HEK293 (cell line): ENCODE measurements around the gene PDCD4.

Experiments
- CTCF ChIA-PET: fragments of 350-600 bp; formaldehyde crosslinking; extraction: SDS; loops from one replicate; lab custom pipeline; 2021; ENCODE audit warnings: antibody characterized with exemption; lab: Yijun Ruan, JAX
- POLR2A ChIA-PET: fragments of 300-600 bp; formaldehyde crosslinking; extraction: SDS; loops from one replicate; lab custom pipeline; 2020; ENCODE audit warnings: antibody characterized with exemption, inconsistent platforms; lab: Yijun Ruan, JAX
- H3K27ac ChIP-seq: fragments of 200-500 bp; sonication (Bioruptor generic); 2 replicates; pipeline ENCODE4 v1.5.1; 2014; ENCODE audit warnings: low read depth, low read length, control low read depth, inconsistent platforms; ENCODE audit errors: extremely low read depth
- H3K36me3 ChIP-seq, 2 experiments: fragments of 200-500 bp in 1 of 2; sonication (Bioruptor generic) in 1 of 2; 1 replicate in 1 of 2; 2 replicates in 1 of 2; pipeline ENCODE4 v1.5.1; 2014 to 2017; ENCODE audit warnings: inconsistent platforms in 2 of 2, low read length in 2 of 2; ENCODE audit not compliant: control insufficient read depth in 2 of 2, insufficient read depth in 1 of 2
- H3K4me1 ChIP-seq: fragments of 200-500 bp; sonication (Bioruptor generic); 2 replicates; pipeline ENCODE4 v1.5.1; 2014; ENCODE audit warnings: mild to moderate bottlenecking, low read length, inconsistent platforms; ENCODE audit not compliant: control insufficient read depth, insufficient read depth
- H3K4me3 ChIP-seq: 2 replicates; pipeline ENCODE4 v1.5.1; 2011; ENCODE audit warnings: low read depth, mild to moderate bottlenecking, control low read depth, low read length, moderate library complexity
- H3K9me3 ChIP-seq: fragments of 200-500 bp; sonication (Bioruptor generic); 2 replicates; pipeline ENCODE4 v1.5.1; 2014; ENCODE audit warnings: low read depth, low read length, inconsistent platforms; ENCODE audit not compliant: control insufficient read depth, insufficient read depth
- HOXC10 ChIP-seq: sonication (generic); formaldehyde crosslinking; IDR thresholded peaks from 2 replicates; pipeline ENCODE4 v1.8.1; 2023; ENCODE audit warnings: mild to moderate bottlenecking, missing genetic modification reagents
- OSR2 ChIP-seq: fragments of 450-650 bp; formaldehyde crosslinking; IDR thresholded peaks from 2 replicates; pipeline ENCODE4 v1.5.1; 2016; ENCODE audit warnings: missing biosample characterization, missing genetic modification characterization
- WT1 ChIP-seq: fragments of 450-650 bp; formaldehyde crosslinking; IDR thresholded peaks from 2 replicates; pipeline ENCODE4 v1.5.1; 2016; ENCODE audit warnings: missing biosample characterization, missing genetic modification characterization
- ZBTB7A ChIP-seq: fragments of 450-650 bp; formaldehyde crosslinking; IDR thresholded peaks from 2 replicates; pipeline ENCODE4 v1.5.1; 2016; ENCODE audit warnings: low read depth, missing biosample characterization, missing genetic modification characterization
- ZNF10 ChIP-seq: fragments of 450-650 bp; formaldehyde crosslinking; IDR thresholded peaks from 2 replicates; pipeline ENCODE4 v1.5.1; 2017; ENCODE audit warnings: missing biosample characterization, missing genetic modification characterization
- ZNF133 ChIP-seq: fragments of 450-650 bp; formaldehyde crosslinking; IDR thresholded peaks from 2 replicates; pipeline ENCODE4 v1.5.1; 2016; ENCODE audit warnings: missing biosample characterization, missing genetic modification characterization
- ZNF354C ChIP-seq: fragments of 450-650 bp; formaldehyde crosslinking; IDR thresholded peaks from 2 replicates; pipeline ENCODE4 v1.5.1; 2016; ENCODE audit warnings: missing biosample characterization, missing genetic modification characterization, low read depth, borderline replicate concordance
- ZNF544 ChIP-seq: fragments of 450-650 bp; formaldehyde crosslinking; IDR thresholded peaks from 2 replicates; pipeline ENCODE4 v1.5.0; 2017; ENCODE audit warnings: missing biosample characterization, missing genetic modification characterization
- ZNF548 ChIP-seq: fragments of 450-650 bp; formaldehyde crosslinking; IDR thresholded peaks from 2 replicates; pipeline ENCODE4 v1.5.1; 2016; ENCODE audit warnings: missing biosample characterization, missing genetic modification characterization
- ZNF707 ChIP-seq: fragments of 450-650 bp; formaldehyde crosslinking; IDR thresholded peaks from 2 replicates; pipeline ENCODE4 v1.5.1; 2016; ENCODE audit warnings: missing biosample characterization, missing genetic modification characterization
- TF ChIP-seq, protein P1 (sequence below): fragments of 450-650 bp; formaldehyde crosslinking; IDR thresholded peaks from 2 replicates; pipeline ENCODE4 v1.5.1; 2016; ENCODE audit warnings: missing biosample characterization, missing genetic modification characterization

Gene PDCD4

DNA sequence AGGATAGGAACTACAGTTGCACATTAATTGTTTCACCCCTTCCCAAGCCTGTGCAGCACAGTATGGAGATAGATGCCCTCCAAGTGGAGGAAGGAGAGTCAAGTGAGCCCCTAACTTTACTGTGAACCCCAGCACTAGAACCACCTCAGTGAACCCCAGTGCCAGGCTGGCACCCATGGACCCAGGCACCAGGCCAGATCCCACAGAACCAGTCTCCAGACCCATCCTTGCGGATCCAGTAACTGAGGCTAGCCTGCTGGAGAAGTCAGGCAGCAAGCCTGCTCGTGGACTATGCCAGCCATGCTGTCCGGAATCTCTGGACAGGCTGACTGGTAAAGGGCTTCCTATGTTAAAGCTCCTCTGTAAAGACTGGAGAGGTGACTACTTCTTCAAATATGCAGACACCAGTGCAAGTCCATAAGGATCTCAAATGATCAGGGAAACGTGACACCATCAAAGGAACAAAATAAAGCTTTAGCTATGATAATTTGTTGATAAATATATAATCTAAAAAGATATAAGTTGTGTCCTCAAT lies 75.4 kb downstream of the PDCD4 start:
- TF ChIP-seq, protein P1, sequence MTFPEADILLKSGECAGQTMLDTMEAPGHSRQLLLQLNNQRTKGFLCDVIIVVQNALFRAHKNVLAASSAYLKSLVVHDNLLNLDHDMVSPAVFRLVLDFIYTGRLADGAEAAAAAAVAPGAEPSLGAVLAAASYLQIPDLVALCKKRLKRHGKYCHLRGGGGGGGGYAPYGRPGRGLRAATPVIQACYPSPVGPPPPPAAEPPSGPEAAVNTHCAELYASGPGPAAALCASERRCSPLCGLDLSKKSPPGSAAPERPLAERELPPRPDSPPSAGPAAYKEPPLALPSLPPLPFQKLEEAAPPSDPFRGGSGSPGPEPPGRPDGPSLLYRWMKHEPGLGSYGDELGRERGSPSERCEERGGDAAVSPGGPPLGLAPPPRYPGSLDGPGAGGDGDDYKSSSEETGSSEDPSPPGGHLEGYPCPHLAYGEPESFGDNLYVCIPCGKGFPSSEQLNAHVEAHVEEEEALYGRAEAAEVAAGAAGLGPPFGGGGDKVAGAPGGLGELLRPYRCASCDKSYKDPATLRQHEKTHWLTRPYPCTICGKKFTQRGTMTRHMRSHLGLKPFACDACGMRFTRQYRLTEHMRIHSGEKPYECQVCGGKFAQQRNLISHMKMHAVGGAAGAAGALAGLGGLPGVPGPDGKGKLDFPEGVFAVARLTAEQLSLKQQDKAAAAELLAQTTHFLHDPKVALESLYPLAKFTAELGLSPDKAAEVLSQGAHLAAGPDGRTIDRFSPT (tag by site-specific recombination): no peak
- TF ChIP-seq ZNF10 (tag by site-specific recombination): no peak
- no peak for TF ChIP-seq OSR2 (tag by site-specific recombination)
- no peak for TF ChIP-seq ZNF707 (tag by site-specific recombination)
- TF ChIP-seq ZNF544: no peak
- no peak for TF ChIP-seq ZNF354C (tag by site-specific recombination)
- TF ChIP-seq HOXC10 (CRISPR knock-in tag): no peak
- TF ChIP-seq ZBTB7A (tag by site-specific recombination): no peak
- TF ChIP-seq ZNF548 (tag by site-specific recombination): no peak
- no peak for TF ChIP-seq WT1 (tag by site-specific recombination)
- no peak for TF ChIP-seq ZNF133 (tag by site-specific recombination)
- TF ChIP-seq, all 188 proteins: peak for 0
- ChIA-PET CTCF (no interaction called here), POLR2A (interaction anchor here (0.6 kb wide), 1 partner anchor 181 kb away, joined by 3 read pairs; no protein-coding TSS in a partner anchor)
- H3K4me1 ChIP-seq: no peaks in the 10 kb centered on the region
- H3K36me3 ChIP-seq: peaks cover 4 to 5% of the 10 kb centered on the region in 2 experiments; a peak in 2 of 3 replicates
- H3K27ac ChIP-seq: no peak overlapping the region
- no peak overlapping the region for H3K4me3 ChIP-seq
- H3K9me3 ChIP-seq: no peaks in the 10 kb centered on the region; the same call in 1 of the 2 replicates
